Activated CD8-positive, alpha-beta memory T cell treated with anti-CD3 and anti-CD28 coated beads, Interleukin-2, amount 50 U/mL, for 24 hours (primary cell): ENCODE data around the gene OCRL.

Experiments used
- DNase-seq: peaks from one replicate; pipeline ENCODE4 v3.0.0-alpha.2; 2020; ENCODE audit errors: extremely low read depth

The OCRL gene

GRCh38 chrX:129634541-129634940, 94.5 kb downstream of the OCRL start:
- DNase-seq: no peak

GRCh38 chrX:129636175-129636681, 96.2 kb downstream of the OCRL start:
- no peak for DNase-seq

DNA sequence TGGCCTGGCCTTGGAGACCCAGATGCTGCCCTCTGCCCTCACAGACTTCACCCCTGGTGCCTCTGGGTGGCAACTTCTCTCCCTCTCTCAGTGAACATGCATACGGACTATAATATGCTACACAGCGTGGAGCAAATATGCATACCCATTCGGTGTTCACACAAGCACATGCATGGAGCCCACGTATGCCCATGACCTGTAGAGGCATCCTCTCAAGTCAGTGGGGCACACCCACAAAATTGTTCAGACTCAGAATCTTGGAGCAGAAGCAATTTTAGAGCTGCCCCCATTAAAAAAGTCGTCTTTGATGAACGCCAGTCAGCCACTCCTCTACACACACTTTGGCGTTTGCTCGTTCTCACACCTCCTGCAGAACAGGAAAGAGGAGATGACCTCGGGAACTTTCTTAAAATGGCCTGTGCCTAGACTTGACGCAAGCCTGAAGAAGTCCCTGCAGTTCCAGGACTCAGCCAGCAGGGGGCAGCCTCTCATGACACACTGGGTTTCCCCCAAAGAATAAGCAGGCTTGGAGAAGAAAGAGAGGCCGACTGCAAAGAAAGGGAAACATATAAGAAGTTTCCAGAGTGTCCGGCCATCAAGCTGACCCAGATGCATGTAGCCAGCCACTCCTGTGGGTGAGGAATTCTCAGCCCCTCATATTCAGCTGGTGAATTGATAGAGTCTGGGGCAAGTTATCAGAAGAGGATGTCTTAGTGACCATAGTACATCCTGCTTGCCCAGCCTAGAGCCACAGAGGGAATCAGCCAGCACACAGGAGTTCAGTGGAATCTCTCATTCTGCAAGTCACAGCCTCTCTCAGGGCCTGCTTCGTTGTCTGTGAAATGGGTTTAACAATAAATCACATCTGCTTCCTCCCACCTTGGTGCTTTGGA, 97.4 kb downstream of the OCRL start:
- peak; percentile 28 for DNase-seq

- no peak for DNase-seq
Observed at GRCh38 chrX:129638917-129639316, 98.9 kb downstream of the OCRL start.

DNA sequence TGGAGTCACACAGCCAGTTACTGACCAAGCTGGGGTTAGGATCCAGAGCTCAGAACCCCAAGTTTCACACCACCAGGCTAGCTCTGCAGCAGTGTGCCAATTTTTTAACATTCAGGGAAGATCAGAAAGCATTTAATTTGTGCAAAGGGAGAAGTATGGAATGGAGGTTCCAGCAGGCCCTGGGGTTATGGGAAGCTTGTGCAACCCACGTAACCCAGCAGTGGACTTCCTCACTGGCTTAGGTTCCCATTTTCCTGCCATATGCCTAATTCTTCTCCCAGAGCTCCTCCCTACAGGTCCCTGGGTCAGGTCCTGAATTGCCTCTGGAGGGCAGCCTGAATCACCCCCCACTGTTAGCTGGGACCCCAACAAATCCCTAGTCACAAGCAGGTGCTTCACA, 100.7 kb downstream of the OCRL start:
- no peak for DNase-seq

DNA sequence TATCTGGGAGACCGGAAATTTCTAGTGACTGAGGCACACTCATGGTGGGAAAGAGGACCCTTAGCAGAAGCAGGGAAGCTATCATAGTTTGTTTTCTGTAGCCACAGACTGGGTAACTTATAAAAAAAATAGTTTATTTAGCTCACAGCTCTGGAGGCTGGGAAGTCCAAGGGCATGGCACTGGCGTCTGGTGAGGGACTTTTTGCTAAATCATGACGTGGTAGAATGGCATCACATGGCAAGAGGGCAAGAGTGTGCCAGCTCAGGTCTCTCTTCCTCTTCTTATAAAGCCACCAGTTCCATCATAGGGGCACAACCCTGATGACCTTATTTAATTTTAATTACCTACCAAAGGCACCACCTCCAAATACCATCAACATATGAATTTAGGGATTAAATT, 101.4 kb downstream of the OCRL start:
- no peak for DNase-seq

DNA sequence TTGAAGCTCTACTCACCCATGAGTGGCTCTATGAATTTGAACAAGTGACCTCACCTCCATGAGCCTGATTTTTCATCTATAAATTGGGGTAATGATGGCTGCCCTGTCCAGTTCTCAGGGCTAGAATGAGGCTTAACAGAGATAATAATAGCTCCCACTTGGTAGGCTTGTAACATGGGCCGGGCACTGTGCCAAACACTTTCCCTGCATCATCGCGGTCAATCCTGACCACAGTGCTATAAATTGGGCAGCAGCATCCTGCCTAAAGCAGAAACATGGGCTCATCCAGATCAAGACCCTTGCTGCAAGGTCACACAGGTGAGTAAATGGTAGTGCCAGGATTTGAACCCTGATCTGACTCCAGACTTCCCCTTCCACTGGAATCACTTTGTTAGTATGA, 101.9 kb downstream of the OCRL start:
- no peak for DNase-seq
